ENCODE measurements around the gene LRRC61. TPM values are rescaled to one million over a fixed set of nuclear protein-coding genes. Genes with fewer than 3 reads are reported as not detected.
"Not testable (repeated sequence)": the region's sequence is repeated elsewhere in the genome, so short reads cannot be mapped to it uniquely, and the experiment has no call there.

LRRC61 gene
- 1.9 TPM for polyA plus RNA-seq (2013, experiment 1 of 2; ENCODE audit: insufficient read length)
- 2.5 TPM for polyA plus RNA-seq (2013, experiment 2 of 2; ENCODE audit: insufficient read length)

GRCh38 chr7:150322833-150323681 is at the start of gene LRRC61, which contains the start of gene ACTR3C:
LRRC61 (plus strand) TSS chr7:150323355; CDS start chr7:150336862, 13,507 bp downstream.
ACTR3C (minus strand) TSS chr7:150323545; CDS start chr7:150295296, 28,249 bp downstream.
- DNase-seq = no peak

GRCh38 chr7:150276132-150276695 is 46.9 kb upstream of the LRRC61 start:
- peak; percentile 20 for DNase-seq

- DNase-seq = not testable (repeated sequence)
Measured at GRCh38 chr7:150278383-150278782, 44.8 kb upstream of the LRRC61 start.

GRCh38 chr7:150281681-150282403 is 41.3 kb upstream of the LRRC61 start:
- not testable (repeated sequence) for DNase-seq

- not testable (repeated sequence) for DNase-seq
Measured at GRCh38 chr7:150283111-150283510, 40.0 kb upstream of the LRRC61 start.

GRCh38 chr7:150283608-150284007 is 39.5 kb upstream of the LRRC61 start:
- not testable (repeated sequence) for DNase-seq

GRCh38 chr7:150285849-150286754 is 37.1 kb upstream of the LRRC61 start:
- not testable (repeated sequence) for DNase-seq

GRCh38 chr7:150287815-150288214 is 35.3 kb upstream of the LRRC61 start:
- not testable (repeated sequence) for DNase-seq

- not testable (repeated sequence) for DNase-seq
Measured at GRCh38 chr7:150288816-150289215, 34.3 kb upstream of the LRRC61 start.

- DNase-seq = not testable (repeated sequence)
Measured at GRCh38 chr7:150290317-150290716, 32.8 kb upstream of the LRRC61 start.

GRCh38 chr7:150295027-150295426 is 28.1 kb upstream of the LRRC61 start:
- DNase-seq = not testable (repeated sequence)

- not testable (repeated sequence) for DNase-seq
Measured at GRCh38 chr7:150295614-150296013, 27.5 kb upstream of the LRRC61 start.

- DNase-seq = not testable (repeated sequence)
Measured at GRCh38 chr7:150296802-150297201, 26.4 kb upstream of the LRRC61 start.

GRCh38 chr7:150297978-150298377 is 25.2 kb upstream of the LRRC61 start:
- not testable (repeated sequence) for DNase-seq

GRCh38 chr7:150302908-150303310 is 20.2 kb upstream of the LRRC61 start:
- DNase-seq = not testable (repeated sequence)

- not testable (repeated sequence) for DNase-seq
Measured at GRCh38 chr7:150304499-150305258, 18.5 kb upstream of the LRRC61 start.

GRCh38 chr7:150305259-150305902 is 17.8 kb upstream of the LRRC61 start:
- not testable (repeated sequence) for DNase-seq

- not testable (repeated sequence) for DNase-seq
Measured at GRCh38 chr7:150305903-150306284, 17.3 kb upstream of the LRRC61 start.

GRCh38 chr7:150306377-150306776 is 16.8 kb upstream of the LRRC61 start:
- not testable (repeated sequence) for DNase-seq

- DNase-seq = no peak
Measured at GRCh38 chr7:150307129-150307528, 16.0 kb upstream of the LRRC61 start.
